Bronchial epithelial cell (primary cell): ENCODE data around the gene MARS1. TPM values are rescaled to one million over a fixed set of nuclear protein-coding genes. Genes with fewer than 3 reads are reported as not detected.

Experiments
- DNase-seq: peaks from one replicate; pipeline ENCODE4 v3.0.0-alpha.2; 2010; ENCODE audit warnings: low read depth
- FAIRE-seq: peaks from 2 replicates; lab custom pipeline; 2011; peaks lifted over from hg19 to GRCh38; lab: Jason Lieb, UNC
- H3K27me3 ChIP-seq: 2 replicates; pipeline ENCODE4 v1.5.1; 2011; ENCODE audit warnings: low read length; ENCODE audit not compliant: control insufficient read depth, insufficient read depth
- H3K36me3 ChIP-seq: 2 replicates; pipeline ENCODE4 v1.5.1; 2011; ENCODE audit warnings: low read length; ENCODE audit not compliant: control insufficient read depth, insufficient read depth
- H3K4me3 ChIP-seq: 2 replicates; pipeline ENCODE4 v1.5.1; 2011; ENCODE audit warnings: mild to moderate bottlenecking, low read depth, low read length, control low read depth
- CTCF ChIP-seq: IDR thresholded peaks from 2 replicates; pipeline ENCODE4 v1.5.1; 2011; ENCODE audit warnings: mild to moderate bottlenecking, moderate library complexity, low read length, control low read depth, inconsistent platforms; ENCODE audit not compliant: insufficient read depth, severe bottlenecking
- total RNA-seq: library from RNA; depleted of rRNA; stranded (reverse); fragments of >200 nt; gene quantifications from 2 replicates; pipeline ENCODE4 v1.2.1, GENCODE V29; 2014

The MARS1 gene
- total RNA-seq, 1 donor from 2014 or later: 374 TPM

- Histone ChIP-seq H3K36me3 (no peaks in the 10 kb centered on the region), H3K4me3 (peak overlapping the region; percentile 53), H3K27me3 (peaks cover 5% of the 10 kb centered on the region)
- DNase-seq: peak; percentile 84
- TF ChIP-seq CTCF: peak; percentile 92
- FAIRE-seq: no peak
Measured at GRCh38 chr12:57462251-57462911, 25.5 kb upstream of the MARS1 start.

- TF ChIP-seq CTCF: no peak
- Histone ChIP-seq H3K36me3 (no peaks in the 10 kb centered on the region), H3K4me3 (no peak overlapping the region), H3K27me3 (peaks cover 8% of the 10 kb centered on the region)
- FAIRE-seq (no peak), DNase-seq (no peak)
Measured at GRCh38 chr12:57462912-57463253, 25.0 kb upstream of the MARS1 start.

- no peak for TF ChIP-seq CTCF
- FAIRE-seq: no peak
- no peaks in the 10 kb centered on the region for H3K36me3 ChIP-seq
- H3K4me3 ChIP-seq: no peak overlapping the region
- no peak for DNase-seq
- peaks cover 10% of the 10 kb centered on the region for H3K27me3 ChIP-seq
Measured at GRCh38 chr12:57464569-57464968, 23.3 kb upstream of the MARS1 start.

GRCh38 chr12:57465030-57465746 lies 22.7 kb upstream of the MARS1 start:
- DNase-seq (no peak), FAIRE-seq (no peak)
- Histone ChIP-seq H3K27me3 (peaks cover 10% of the 10 kb centered on the region), H3K36me3 (no peaks in the 10 kb centered on the region), H3K4me3 (no peak overlapping the region)
- no peak for TF ChIP-seq CTCF

GRCh38 chr12:57465747-57466505 lies 21.9 kb upstream of the MARS1 start:
- Histone ChIP-seq H3K36me3 (no peaks in the 10 kb centered on the region), H3K27me3 (peaks cover 7% of the 10 kb centered on the region), H3K4me3 (no peak overlapping the region)
- DNase-seq (no peak), FAIRE-seq (peak; percentile 43)
- TF ChIP-seq CTCF: no peak
